Activated B cell treated with CpG ODN at 0.5 μM for 24 hours (primary cell): ENCODE measurements around the gene TWIST2. TPM values are rescaled to one million over a fixed set of nuclear protein-coding genes. Genes with fewer than 3 reads are reported as not detected.

Experiments used
- ATAC-seq: fragments of 200-7000 bp; cut with Tn5 transposase; one replicate; pipeline ENCODE4 v1.10.0; 2021; ENCODE audit warnings: low read depth, mild to moderate bottlenecking, moderate library complexity
- CTCF ChIA-PET: fragments of 350-600 bp; sonication (Branson Sonifier 250); formaldehyde crosslinking; loops from one replicate; lab custom pipeline; 2021; ENCODE audit warnings: antibody characterized with exemption; lab: Charles Lee
- POLR2A ChIA-PET: fragments of 350-600 bp; sonication (Branson Sonifier 250); formaldehyde crosslinking; loops from one replicate; lab custom pipeline; 2021; ENCODE audit warnings: antibody characterized with exemption; lab: Charles Lee
- DNase-seq: peaks from one replicate; pipeline ENCODE4 v3.0.0; 2022
- H3K27ac Mint-ChIP-seq: one replicate; pipeline ENCODE4 v1.8.0; 2020; ENCODE audit warnings: mixed read lengths
- H3K27me3 Mint-ChIP-seq: one replicate; pipeline ENCODE4 v1.8.0; 2021; ENCODE audit warnings: mixed read lengths
- H3K36me3 Mint-ChIP-seq: one replicate; pipeline ENCODE4 v1.8.0; 2021; ENCODE audit warnings: low read depth, mixed read lengths
- H3K4me1 Mint-ChIP-seq: one replicate; pipeline ENCODE4 v1.8.0; 2021; ENCODE audit warnings: mixed read lengths
- H3K4me3 Mint-ChIP-seq: one replicate; pipeline ENCODE4 v1.8.0; 2020; ENCODE audit warnings: mild to moderate bottlenecking, mixed read lengths
- H3K9me3 Mint-ChIP-seq: one replicate; pipeline ENCODE4 v1.8.0; 2020; ENCODE audit warnings: mixed read lengths
- intact Hi-C: fragments of 100-400 bp; cut with micrococcal nuclease; formaldehyde crosslinking; loops from one replicate; pipeline ENCODE4 v1.15.1; 2024
- total RNA-seq: library from RNA; stranded (reverse); gene quantifications from 2 replicates; pipeline ENCODE4 v1.2.3, GENCODE V29; 2022
- TF ChIP-seq, protein P1 (sequence below): fragments of 200-600 bp; IDR thresholded peaks from one replicate; pipeline ENCODE4 v1.8.0; 2022; ENCODE audit warnings: antibody characterized with exemption, mild to moderate bottlenecking

Gene TWIST2
- total RNA-seq, 1 donor from 2014 or later = not detected

DNA sequence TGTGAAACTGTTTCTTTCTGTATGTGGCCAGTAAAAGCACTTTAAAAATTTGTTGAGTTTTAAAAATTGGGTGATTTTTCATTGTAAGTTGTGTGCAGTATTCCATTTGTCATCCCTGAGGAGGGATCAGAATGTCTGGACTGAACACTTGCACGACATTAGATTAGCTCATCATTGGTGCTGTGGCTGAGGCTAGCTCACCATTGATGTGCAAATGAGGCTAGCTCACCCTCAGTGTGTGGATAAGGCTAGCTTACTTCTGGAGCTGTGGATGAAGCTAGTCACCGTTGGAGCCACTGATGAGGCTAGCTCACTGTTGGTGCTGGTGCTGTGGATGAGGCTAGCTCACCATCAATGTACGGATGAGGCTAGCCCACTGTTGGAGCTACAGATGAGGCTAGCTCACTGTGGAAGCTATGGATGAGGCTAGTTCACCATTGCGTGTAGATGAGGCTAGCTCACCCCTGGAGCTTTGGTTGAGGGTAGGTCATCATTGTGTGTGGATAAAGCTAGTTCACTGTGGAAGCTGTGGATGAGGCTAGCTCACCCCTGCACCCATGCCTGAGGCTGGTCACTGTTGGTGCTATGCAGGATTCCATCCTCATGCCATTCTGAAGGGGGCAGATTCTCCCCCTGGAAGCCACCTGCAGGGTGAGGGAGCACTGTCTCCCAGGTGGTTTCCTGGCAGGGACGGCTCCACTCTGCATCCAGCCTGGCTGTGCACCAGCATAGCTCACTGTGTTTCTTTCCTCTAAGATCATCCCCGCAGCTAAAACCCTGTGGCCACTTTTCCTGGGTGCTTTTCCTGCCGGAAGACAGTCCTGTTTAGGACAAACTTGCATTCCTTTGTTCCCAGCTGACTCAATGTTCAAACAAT, 101.1 kb downstream of the TWIST2 start:
- TF ChIP-seq, protein P1, sequence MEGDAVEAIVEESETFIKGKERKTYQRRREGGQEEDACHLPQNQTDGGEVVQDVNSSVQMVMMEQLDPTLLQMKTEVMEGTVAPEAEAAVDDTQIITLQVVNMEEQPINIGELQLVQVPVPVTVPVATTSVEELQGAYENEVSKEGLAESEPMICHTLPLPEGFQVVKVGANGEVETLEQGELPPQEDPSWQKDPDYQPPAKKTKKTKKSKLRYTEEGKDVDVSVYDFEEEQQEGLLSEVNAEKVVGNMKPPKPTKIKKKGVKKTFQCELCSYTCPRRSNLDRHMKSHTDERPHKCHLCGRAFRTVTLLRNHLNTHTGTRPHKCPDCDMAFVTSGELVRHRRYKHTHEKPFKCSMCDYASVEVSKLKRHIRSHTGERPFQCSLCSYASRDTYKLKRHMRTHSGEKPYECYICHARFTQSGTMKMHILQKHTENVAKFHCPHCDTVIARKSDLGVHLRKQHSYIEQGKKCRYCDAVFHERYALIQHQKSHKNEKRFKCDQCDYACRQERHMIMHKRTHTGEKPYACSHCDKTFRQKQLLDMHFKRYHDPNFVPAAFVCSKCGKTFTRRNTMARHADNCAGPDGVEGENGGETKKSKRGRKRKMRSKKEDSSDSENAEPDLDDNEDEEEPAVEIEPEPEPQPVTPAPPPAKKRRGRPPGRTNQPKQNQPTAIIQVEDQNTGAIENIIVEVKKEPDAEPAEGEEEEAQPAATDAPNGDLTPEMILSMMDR = no peak
- intact Hi-C loops = no loop called here
- CTCF ChIA-PET = no interaction called here
- H3K27me3 Mint-ChIP-seq = peaks cover 5% of the 10 kb centered on the region
- ATAC-seq (no peak), DNase-seq (no peak)
- no peaks in the 10 kb centered on the region for H3K36me3 Mint-ChIP-seq
- H3K4me3 Mint-ChIP-seq = no peak overlapping the region
- no peaks in the 10 kb centered on the region for H3K4me1 Mint-ChIP-seq
- no peaks in the 10 kb centered on the region for H3K9me3 Mint-ChIP-seq
- POLR2A ChIA-PET = no interaction called here
- H3K27ac Mint-ChIP-seq = no peak overlapping the region

DNA sequence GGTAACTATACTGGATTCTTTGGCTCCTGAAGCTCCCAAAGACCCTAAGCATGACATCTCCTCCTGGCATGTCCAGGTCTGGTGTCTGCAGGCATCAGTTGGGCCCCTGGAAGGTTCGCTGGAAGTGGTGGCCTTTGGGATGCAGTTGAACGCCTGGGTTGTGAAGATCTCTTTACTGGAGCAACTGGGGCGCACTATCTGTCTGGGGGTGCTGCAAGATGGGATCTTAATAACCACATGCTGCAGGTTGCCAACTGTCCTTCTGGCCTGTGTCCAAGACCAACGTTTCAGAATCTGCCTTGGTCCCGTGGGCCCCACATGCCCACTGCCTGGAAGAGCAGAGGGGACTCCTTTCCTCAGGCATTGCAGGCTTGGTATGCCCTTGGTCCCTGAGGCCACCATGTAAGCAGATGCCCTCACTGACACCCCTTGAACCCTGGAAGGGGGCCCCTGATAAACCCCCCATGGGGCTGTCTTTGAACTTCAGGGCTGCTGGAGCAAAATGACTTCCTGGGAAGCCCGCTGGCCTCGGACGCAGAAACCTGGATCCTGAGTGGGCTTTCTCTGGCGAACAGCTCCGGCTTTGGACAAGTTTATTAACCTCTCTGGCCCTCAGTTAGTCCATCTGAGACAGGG, 101.9 kb downstream of the TWIST2 start:
- no peak overlapping the region for H3K27ac Mint-ChIP-seq
- TF ChIP-seq, protein P1 = no peak
- CTCF ChIA-PET = no interaction called here

GRCh38 chr2:238950551-238950950, 102.7 kb downstream of the TWIST2 start:
- Mint-ChIP-seq H3K4me1 (no peaks in the 10 kb centered on the region), H3K27ac (no peak overlapping the region), H3K4me3 (no peak overlapping the region), H3K27me3 (peaks cover 13% of the 10 kb centered on the region), H3K9me3 (no peaks in the 10 kb centered on the region), H3K36me3 (no peaks in the 10 kb centered on the region)
- DNase-seq = no peak
- ChIA-PET CTCF (no interaction called here), POLR2A (no interaction called here)
- TF ChIP-seq, protein P1 = no peak
- intact Hi-C loops = no loop called here
- no peak for ATAC-seq

More for the DNA sequence above, 101.9 kb downstream of the TWIST2 start:
- POLR2A ChIA-PET = no interaction called here
- DNase-seq (no peak), ATAC-seq (no peak)
- intact Hi-C loops = no loop called here
- no peak overlapping the region for H3K4me3 Mint-ChIP-seq
- H3K4me1 Mint-ChIP-seq = no peaks in the 10 kb centered on the region
- no peaks in the 10 kb centered on the region for H3K9me3 Mint-ChIP-seq
- H3K27me3 Mint-ChIP-seq = peaks cover 7% of the 10 kb centered on the region
- H3K36me3 Mint-ChIP-seq = no peaks in the 10 kb centered on the region

DNA sequence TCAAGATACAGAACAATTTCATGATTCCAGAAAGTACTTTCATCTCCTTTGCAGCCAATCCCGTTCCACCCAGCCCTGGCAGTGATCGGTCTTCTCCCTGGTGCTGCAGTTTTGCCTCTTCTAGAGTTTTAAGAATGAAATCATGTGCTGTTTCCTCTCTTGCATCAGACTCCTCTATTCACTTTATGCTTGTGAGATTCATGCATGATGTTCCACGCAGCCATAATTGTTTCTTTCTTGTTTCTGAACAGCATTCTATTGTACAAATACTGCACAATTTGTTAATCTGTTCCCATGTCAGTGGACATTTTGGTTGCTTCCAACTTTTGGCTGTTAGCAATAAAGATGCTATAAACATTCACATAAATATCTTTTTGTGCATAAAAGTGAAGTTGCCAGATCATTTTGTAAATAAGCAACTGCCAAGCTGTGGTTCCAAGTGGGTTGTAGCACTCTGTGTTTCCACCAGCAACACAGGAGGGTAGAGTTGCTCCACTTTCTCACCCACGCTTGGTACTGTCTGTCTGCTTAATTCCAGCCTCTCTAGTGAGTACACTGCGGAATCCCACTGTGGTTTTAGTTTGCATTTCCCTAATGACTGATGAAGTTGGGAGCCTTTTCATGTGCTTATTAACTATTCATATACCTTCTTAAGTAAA, 104.5 kb downstream of the TWIST2 start:
- CTCF ChIA-PET = no interaction called here
- POLR2A ChIA-PET = no interaction called here
- Mint-ChIP-seq H3K9me3 (no peaks in the 10 kb centered on the region), H3K4me1 (no peaks in the 10 kb centered on the region), H3K27ac (no peak overlapping the region), H3K4me3 (no peak overlapping the region), H3K27me3 (peaks cover 21% of the 10 kb centered on the region), H3K36me3 (no peaks in the 10 kb centered on the region)
- ATAC-seq (no peak), DNase-seq (no peak)
- TF ChIP-seq, protein P1 = no peak
- intact Hi-C loops = no loop called here
